CD14-positive monocyte (primary cell): ENCODE data around the gene PAPOLA. TPM values are rescaled to one million over a fixed set of nuclear protein-coding genes. Genes with fewer than 3 reads are reported as not detected.
A peak's percentile ranks its signal among the peaks of the same experiment; 100 is the strongest.

Experiments
- DNase-seq, 3 donors: peaks; one replicate each; pipeline ENCODE4 v3.0.0-alpha.2; 2011 to 2022
- H2AFZ ChIP-seq: 2 replicates; pipeline ENCODE4 v1.6.0; 2012; ENCODE audit warnings: mild to moderate bottlenecking, low read depth, low read length, inconsistent platforms; ENCODE audit not compliant: insufficient read depth, poor library complexity, severe bottlenecking
- H3K27ac ChIP-seq, 2 donors: 1 replicate in 1 of 2; 2 replicates in 1 of 2; pipeline ENCODE4 v1.5.1; 2012 to 2013; ENCODE audit warnings: low read length in 2 of 2, control low read depth in 1 of 2, inconsistent platforms in 1 of 2, low read depth in 1 of 2, mild to moderate bottlenecking in 1 of 2
- H3K27me3 ChIP-seq, 2 donors: one replicate each; pipeline versions ENCODE4 v1.6.0 to v1.6.1; 2011 to 2013; ENCODE audit warnings: low read length in 2 of 2; ENCODE audit not compliant: control insufficient read depth in 2 of 2, insufficient read depth in 2 of 2
- H3K36me3 ChIP-seq, 2 donors: replicated peaks in 1 of 2; 1 replicate in 1 of 2; 2 replicates in 1 of 2; pipeline versions ENCODE4 v1.5.1 to v1.6.1; 2012 to 2013; ENCODE audit warnings: low read length in 2 of 2, control low read depth in 1 of 2, inconsistent platforms in 1 of 2, mild to moderate bottlenecking in 1 of 2; ENCODE audit not compliant: insufficient read depth in 2 of 2, control insufficient read depth in 1 of 2
- H3K4me1 ChIP-seq, 2 donors: 1 replicate in 1 of 2; 2 replicates in 1 of 2; pipeline versions ENCODE4 v1.5.1 to v1.6.1; 2012 to 2013; ENCODE audit warnings: low read length in 2 of 2, control low read depth in 1 of 2, inconsistent platforms in 1 of 2, mild to moderate bottlenecking in 1 of 2, moderate library complexity in 1 of 2; ENCODE audit not compliant: insufficient read depth in 2 of 2, control insufficient read depth in 1 of 2
- H3K4me2 ChIP-seq: replicated peaks from 2 replicates; pipeline ENCODE3; 2012; ENCODE audit warnings: low read length, moderate library complexity, mild to moderate bottlenecking; ENCODE audit not compliant: poor library complexity, severe bottlenecking; ENCODE audit errors: extremely low read depth
- H3K4me3 ChIP-seq, 3 experiments: fragments of 200-600 bp in 1 of 3; sonication (generic) in 1 of 3; replicated peaks in 1 of 3; 1 replicate in 2 of 3; 2 replicates in 1 of 3; pipeline ENCODE4 v1.5.1; 2011 to 2013; ENCODE audit warnings: low read length in 3 of 3, mild to moderate bottlenecking in 3 of 3, control low read depth in 2 of 3, low read depth in 2 of 3, inconsistent platforms in 1 of 3, moderate library complexity in 1 of 3
- H3K79me2 ChIP-seq: 2 replicates; pipeline ENCODE4 v1.6.0; 2012; ENCODE audit warnings: mild to moderate bottlenecking, control low read depth, inconsistent platforms, low read length, moderate library complexity; ENCODE audit not compliant: insufficient read depth
- H3K9ac ChIP-seq: 2 replicates; pipeline ENCODE4 v1.6.0; 2017; ENCODE audit warnings: low read length, mild to moderate bottlenecking; ENCODE audit not compliant: insufficient read depth, poor library complexity, severe bottlenecking
- H3K9me3 ChIP-seq, 2 donors: replicated peaks in 1 of 2; 1 replicate in 1 of 2; 2 replicates in 1 of 2; pipeline versions ENCODE4 v1.5.1 to v1.6.1; 2012 to 2013; ENCODE audit warnings: low read length in 2 of 2, control low read depth in 1 of 2; ENCODE audit not compliant: control insufficient read depth in 1 of 2, insufficient read depth in 1 of 2
- H4K20me1 ChIP-seq: 2 replicates; pipeline ENCODE4 v1.6.0; 2012; ENCODE audit warnings: mild to moderate bottlenecking, low read length, control low read depth, moderate library complexity; ENCODE audit not compliant: insufficient read depth
- H3K27ac Mint-ChIP-seq, 7 donors: one replicate each; pipeline ENCODE4 v1.8.0; 2020; ENCODE audit warnings: mild to moderate bottlenecking in 7 of 7, mixed read lengths in 7 of 7, moderate library complexity in 6 of 7, inconsistent platforms in 2 of 7
- H3K27me3 Mint-ChIP-seq, 3 donors: one replicate each; pipeline ENCODE4 v1.8.0; 2021 to 2022; ENCODE audit warnings: low read depth in 3 of 3, mild to moderate bottlenecking in 3 of 3, mixed read lengths in 3 of 3, moderate library complexity in 3 of 3, inconsistent platforms in 1 of 3
- H3K36me3 Mint-ChIP-seq, 2 donors: one replicate each; pipeline ENCODE4 v1.8.0; 2020; ENCODE audit warnings: mixed read lengths in 2 of 2, inconsistent platforms in 1 of 2, mild to moderate bottlenecking in 1 of 2
- H3K4me1 Mint-ChIP-seq: one replicate; pipeline ENCODE4 v1.8.0; 2020; ENCODE audit warnings: mild to moderate bottlenecking, mixed read lengths
- H3K4me3 Mint-ChIP-seq, 2 donors: one replicate each; pipeline ENCODE4 v1.8.0; 2020; ENCODE audit warnings: mild to moderate bottlenecking in 2 of 2, mixed read lengths in 2 of 2, moderate library complexity in 1 of 2
- H3K9me3 Mint-ChIP-seq, 7 donors: one replicate each; pipeline ENCODE4 v1.8.0; 2020 to 2022; ENCODE audit warnings: mixed read lengths in 7 of 7, mild to moderate bottlenecking in 6 of 7, moderate library complexity in 6 of 7, inconsistent platforms in 2 of 7
- CTCF ChIP-seq: fragments of 200-600 bp; IDR thresholded peaks from one replicate; pipeline ENCODE4 v1.8.0; 2022; ENCODE audit warnings: antibody characterized with exemption, mild to moderate bottlenecking
- WGBS: methylation state at CpG from one replicate; pipeline ENCODE4 v1.1.5; 2013; ENCODE audit warnings: missing lambda C conversion rate; ENCODE audit not compliant: insufficient coverage; 5-methylcytosine and 5-hydroxymethylcytosine counted together
- intact Hi-C, 2 donors: fragments of 100-400 bp; cut with micrococcal nuclease; formaldehyde crosslinking; loops; one replicate each; pipeline versions ENCODE4 v1.15.0 to v1.15.1; 2023
- polyA plus RNA-seq, 3 donors: library from polyadenylated mRNA; depleted of rRNA in 1 of 3; unstranded in 2 of 3; stranded (reverse) in 1 of 3; fragments of 300-500 nt in 2 of 3; fragments of >200 nt in 1 of 3; fragmentation: Illumina TruSeq in 2 of 3; gene quantifications; 1 replicate in 2 of 3; 2 replicates in 1 of 3; pipeline ENCODE4 v1.2.3, GENCODE V29; 2012 to 2021

The PAPOLA gene
- polyA plus RNA-seq, 3 donors: 57.9 to 87.5 (median 80.3) TPM

GRCh38 chr14:96512602-96513397, 10.6 kb downstream of the PAPOLA start:
- Mint-ChIP-seq H3K4me3 (no peak overlapping the region), H3K27me3 (no peaks in the 10 kb centered on the region), H3K4me1 (peaks cover 44% of the 10 kb centered on the region), H3K9me3 (no peaks in the 10 kb centered on the region), H3K36me3 (no peaks in the 10 kb centered on the region), H3K27ac (peak overlapping the region in 4 of 7 donors; percentile 19 to 72 (median 38))
- Histone ChIP-seq H3K4me3 (no peak overlapping the region), H3K4me2 (no peak overlapping the region), H3K9ac (no peak overlapping the region), H3K36me3 (no peaks in the 10 kb centered on the region), H3K27ac (peak overlapping the region in 1 of 2 donors; percentile 9), H3K4me1 (peaks cover 4 to 5% of the 10 kb centered on the region in 2 donors), H3K27me3 (no peaks in the 10 kb centered on the region), H3K79me2 (peaks cover 100% of the 10 kb centered on the region), H2AFZ (no peak overlapping the region), H4K20me1 (peaks cover 100% of the 10 kb centered on the region), H3K9me3 (no peaks in the 10 kb centered on the region)
- no peak for DNase-seq
- intact Hi-C loops: no loop called here
- TF ChIP-seq CTCF: no peak
- WGBS: 100% methylated on average over 1 of the region's 5 CpGs

GRCh38 chr14:96514694-96515093, 12.5 kb downstream of the PAPOLA start:
- peaks cover 38% of the 10 kb centered on the region for H3K4me1 Mint-ChIP-seq
- Histone ChIP-seq H3K27me3 (no peaks in the 10 kb centered on the region), H3K9ac (no peak overlapping the region), H4K20me1 (peaks cover 100% of the 10 kb centered on the region), H3K36me3 (peaks cover 0 to 2% of the 10 kb centered on the region in 2 donors), H3K4me1 (peaks cover 4 to 5% of the 10 kb centered on the region in 2 donors), H3K9me3 (no peaks in the 10 kb centered on the region), H3K4me3 (no peak overlapping the region), H3K27ac (no peak overlapping the region), H2AFZ (no peak overlapping the region), H3K79me2 (peaks cover 100% of the 10 kb centered on the region), H3K4me2 (no peak overlapping the region)
- DNase-seq: no peak
- intact Hi-C loops: no loop called here
- peak overlapping the region in 3 of 7 donors; percentile 31 to 85 (median 82) for H3K27ac Mint-ChIP-seq
- 0% methylated on average over 2 of the region's 3 CpGs for WGBS
- no peak for TF ChIP-seq CTCF
- no peaks in the 10 kb centered on the region for H3K9me3 Mint-ChIP-seq
- H3K27me3 Mint-ChIP-seq: peaks cover 0 to 1% (median 0%) of the 10 kb centered on the region in 3 donors
- H3K36me3 Mint-ChIP-seq: peaks cover 0 to under 1% of the 10 kb centered on the region in 2 donors
- no peak overlapping the region for H3K4me3 Mint-ChIP-seq
